SK-N-SH (cell line): ENCODE measurements around the gene SLC9A4. TPM values are rescaled to one million over a fixed set of nuclear protein-coding genes. Genes with fewer than 3 reads are reported as not detected.

Experiments used
- CTCF ChIA-PET: fragments of 300-600, 350-600 bp; formaldehyde crosslinking; extraction: SDS; loops from one replicate; lab custom pipeline; 2021; lab: Yijun Ruan, JAX
- POLR2A ChIA-PET: fragments of 350-600 bp; sonication (Branson Sonifier 250); formaldehyde crosslinking; extraction: SDS; loops from one replicate; lab custom pipeline; 2020; ENCODE audit warnings: antibody characterized with exemption, inconsistent platforms; lab: Yijun Ruan, JAX
- DNase-seq: peaks from one replicate; pipeline ENCODE4 v3.0.0; 2012
- H2AFZ ChIP-seq: fragments of 200-600 bp; sonication (generic); 2 replicates; pipeline ENCODE4 v1.8.1; 2016; ENCODE audit warnings: antibody characterized with exemption, mild to moderate bottlenecking, low read depth
- H3F3A ChIP-seq: fragments of 200-600 bp; sonication (generic); replicated peaks from 2 replicates; pipeline ENCODE3; 2016; ENCODE audit warnings: antibody characterized with exemption, mild to moderate bottlenecking; ENCODE audit not compliant: insufficient read depth
- H3K27ac ChIP-seq, 2 experiments: fragments of 200-500 bp in 1 of 2; fragments of 200-600 bp in 1 of 2; sonication (Bioruptor generic) in 1 of 2; sonication (generic), shearing (Covaris generic) in 1 of 2; 2 replicates each; pipeline versions ENCODE4 v1.5.1 to v1.6.1; 2014 to 2016; ENCODE audit warnings: low read depth in 2 of 2, inconsistent platforms in 1 of 2, low read length in 1 of 2, mild to moderate bottlenecking in 1 of 2, mixed read lengths in 1 of 2
- H3K27me3 ChIP-seq: fragments of 200-600 bp; sonication (generic), shearing (Covaris generic); 2 replicates; pipeline ENCODE4 v1.6.1; 2016; ENCODE audit warnings: mixed run types; ENCODE audit not compliant: insufficient read depth
- H3K36me3 ChIP-seq, 2 experiments: fragments of 200-500 bp in 1 of 2; fragments of 200-600 bp in 1 of 2; sonication (Bioruptor generic) in 1 of 2; sonication (generic) in 1 of 2; replicated peaks in 1 of 2; 2 replicates each; pipeline versions ENCODE3 to v1.5.1; 2014 to 2016; ENCODE audit warnings: low read length in 1 of 2, mild to moderate bottlenecking in 1 of 2; ENCODE audit not compliant: insufficient read depth in 2 of 2, control insufficient read depth in 1 of 2
- H3K4me1 ChIP-seq, 2 experiments: fragments of 200-500 bp in 1 of 2; fragments of 200-600 bp in 1 of 2; sonication (Bioruptor generic) in 1 of 2; sonication (generic), shearing (Covaris generic) in 1 of 2; 2 replicates each; pipeline versions ENCODE4 v1.5.1 to v1.6.1; 2014 to 2016; ENCODE audit warnings: low read depth in 1 of 2, low read length in 1 of 2, mixed run types in 1 of 2; ENCODE audit not compliant: insufficient read depth in 2 of 2, control insufficient read depth in 1 of 2
- H3K4me2 ChIP-seq: fragments of 200-600 bp; sonication (generic), shearing (Covaris generic); 2 replicates; pipeline ENCODE4 v1.6.1; 2017; ENCODE audit warnings: mixed run types
- H3K4me3 ChIP-seq, 2 experiments: fragments of 200-500 bp in 1 of 2; fragments of 200-600 bp in 1 of 2; sonication (Bioruptor generic) in 1 of 2; sonication (generic), shearing (Covaris generic) in 1 of 2; 2 replicates each; pipeline versions ENCODE4 v1.5.1 to v1.8.1; 2014 to 2016; ENCODE audit warnings: low read depth in 2 of 2, inconsistent platforms in 1 of 2, low read length in 1 of 2, mild to moderate bottlenecking in 1 of 2, mixed read lengths in 1 of 2, moderate library complexity in 1 of 2
- H3K79me2 ChIP-seq: fragments of 200-600 bp; sonication (generic); 2 replicates; pipeline ENCODE4 v1.8.1; 2017; ENCODE audit warnings: mild to moderate bottlenecking; ENCODE audit not compliant: insufficient read depth
- H3K9ac ChIP-seq: fragments of 200-600 bp; sonication (generic); 2 replicates; pipeline ENCODE4 v1.6.1; 2017; ENCODE audit warnings: mixed run types
- H3K9me2 ChIP-seq: fragments of 200-600 bp; sonication (generic); 2 replicates; pipeline ENCODE4 v1.6.1; 2017; ENCODE audit warnings: mixed run types
- H3K9me3 ChIP-seq: fragments of 200-600 bp; sonication (generic); 2 replicates; pipeline ENCODE4 v1.6.1; 2017; ENCODE audit warnings: mixed run types, mild to moderate bottlenecking, moderate library complexity
- H4K20me1 ChIP-seq: fragments of 200-600 bp; sonication (generic); 2 replicates; pipeline ENCODE4 v1.6.1; 2017; ENCODE audit warnings: mild to moderate bottlenecking, mixed run types; ENCODE audit not compliant: insufficient read depth
- CHD2 ChIP-seq: fragments of 150-350 bp; IDR thresholded peaks from 2 replicates; pipeline ENCODE4 v1.6.1; 2018; ENCODE audit warnings: low read length; ENCODE audit not compliant: partially characterized antibody
- CTCF ChIP-seq: fragments of 200-600 bp; sonication (generic); IDR thresholded peaks from 2 replicates; pipeline ENCODE4 v1.6.1; 2017; ENCODE audit warnings: antibody characterized with exemption, mild to moderate bottlenecking, moderate library complexity
- ELF1 ChIP-seq: IDR thresholded peaks from 2 replicates; pipeline ENCODE4 v1.4.0; 2012
- EZH2phosphoT487 ChIP-seq: fragments of 200-600 bp; sonication (generic); IDR thresholded peaks from 2 replicates; pipeline ENCODE4 v1.6.1; 2017; ENCODE audit warnings: low read depth, mixed run types, mild to moderate bottlenecking, antibody characterized with exemption, moderate library complexity, borderline replicate concordance
- FOSL2 ChIP-seq: IDR thresholded peaks from 2 replicates; pipeline ENCODE4 v1.4.0; 2012; ENCODE audit warnings: low read depth, mild to moderate bottlenecking, moderate library complexity, borderline replicate concordance
- FOXJ3 ChIP-seq: sonication (generic); formaldehyde crosslinking; IDR thresholded peaks from 2 replicates; pipeline ENCODE4 v1.5.1; 2020; ENCODE audit warnings: mild to moderate bottlenecking, missing genetic modification reagents
- FOXM1 ChIP-seq: IDR thresholded peaks from 2 replicates; pipeline ENCODE4 v1.4.0; 2012; ENCODE audit warnings: low read depth, mild to moderate bottlenecking
- GABPA ChIP-seq: IDR thresholded peaks from 2 replicates; pipeline ENCODE4 v1.4.0; 2012; ENCODE audit warnings: low read depth, mild to moderate bottlenecking
- GATA2 ChIP-seq: sonication (generic); formaldehyde crosslinking; IDR thresholded peaks from 2 replicates; pipeline ENCODE4 v1.5.0; 2020; ENCODE audit warnings: mild to moderate bottlenecking, missing genetic modification reagents
- MAX ChIP-seq: IDR thresholded peaks from 2 replicates; pipeline ENCODE4 v1.4.0; 2012; ENCODE audit warnings: low read depth
- MXI1 ChIP-seq: IDR thresholded peaks from 2 replicates; pipeline ENCODE4 v1.6.1; 2012; ENCODE audit warnings: mild to moderate bottlenecking, low read depth, low read length, improper control_type of control experiment
- RAD21 ChIP-seq: IDR thresholded peaks from 2 replicates; pipeline ENCODE4 v1.6.1; 2012; ENCODE audit warnings: mild to moderate bottlenecking, low read length
- RCOR1 ChIP-seq: fragments of 150-350 bp; IDR thresholded peaks from 2 replicates; pipeline ENCODE4 v1.6.1; 2017; ENCODE audit warnings: antibody characterized with exemption, low read length
- REST ChIP-seq: IDR thresholded peaks from 2 replicates; pipeline ENCODE4 v1.6.1; 2012; ENCODE audit warnings: mild to moderate bottlenecking, low read depth, low read length, moderate library complexity
- RXRA ChIP-seq: IDR thresholded peaks from 2 replicates; pipeline ENCODE4 v1.4.0; 2012; ENCODE audit warnings: low read depth, mild to moderate bottlenecking, borderline replicate concordance
- SMC3 ChIP-seq: IDR thresholded peaks from 2 replicates; pipeline ENCODE4 v1.6.1; 2012; ENCODE audit warnings: low read depth, low read length, improper control_type of control experiment
- TAF1 ChIP-seq: IDR thresholded peaks from 2 replicates; pipeline ENCODE4 v1.6.1; 2012; ENCODE audit warnings: low read depth, mild to moderate bottlenecking, low read length, moderate library complexity, borderline replicate concordance
- USF2 ChIP-seq: fragments of 150-350 bp; IDR thresholded peaks from 2 replicates; pipeline ENCODE4 v1.6.1; 2017; ENCODE audit warnings: antibody characterized with exemption, low read length, low read depth, borderline replicate concordance
- YY1 ChIP-seq: IDR thresholded peaks from 2 replicates; pipeline ENCODE4 v1.4.0; 2012; ENCODE audit warnings: low read depth, mild to moderate bottlenecking
- ZBTB33 ChIP-seq: IDR thresholded peaks from 2 replicates; pipeline ENCODE4 v1.4.0; 2012; ENCODE audit warnings: low read depth, borderline replicate concordance
- WGBS: methylation state at CpG from one replicate; pipeline ENCODE4 v1.1.6; 2017; ENCODE audit warnings: low lambda C conversion rate; 5-methylcytosine and 5-hydroxymethylcytosine counted together
- polyA plus RNA-seq, 3 experiments: library from polyadenylated mRNA; depleted of rRNA; stranded (reverse); fragments of >200 nt; gene quantifications; 2 replicates each; pipeline ENCODE4 v1.2.3, GENCODE V29; 2012

SLC9A4 gene
- polyA plus RNA-seq, 1 of the 3 experiments (the other 2 are of a cell fraction): 0.07 TPM

- POLR2A ChIA-PET: no interaction called here
- Histone ChIP-seq H3K36me3 (no peaks in the 10 kb centered on the region), H3K4me3 (no peak overlapping the region), H3K9me3 (no peaks in the 10 kb centered on the region; the same call in 1 of the 2 replicates), H3K9me2 (no peaks in the 10 kb centered on the region)
- TF ChIP-seq FOSL2 (no peak), GABPA (no peak), RAD21 (no peak), CTCF (no peak), YY1 (no peak), FOXJ3 (CRISPR knock-in tag) (no peak)
- TF ChIP-seq, all 33 proteins: peak for 0
- no peaks in the 10 kb centered on the region for H4K20me1 ChIP-seq
- no peak for DNase-seq
- H3K27me3 ChIP-seq: no peaks in the 10 kb centered on the region
- H3K4me2 ChIP-seq: no peak overlapping the region
- no peaks in the 10 kb centered on the region for H3K4me1 ChIP-seq
- no peaks in the 10 kb centered on the region for H3F3A ChIP-seq
- no peak overlapping the region for H2AFZ ChIP-seq
- no peak overlapping the region for H3K9ac ChIP-seq
- CTCF ChIA-PET: no interaction called here
- no peaks in the 10 kb centered on the region for H3K79me2 ChIP-seq
- H3K27ac ChIP-seq: no peak overlapping the region
- 4% methylated on average over 1 of the region's 1 CpG for WGBS
These were observed 80.6 kb downstream of the SLC9A4 start for GRCh38 chr2:102553601-102554000.

GRCh38 chr2:102558463-102558862 is 85.4 kb downstream of the SLC9A4 start:
- Histone ChIP-seq H3K4me2 (0 out of 2 replicates have a peak overlapping the region, but pooled peaks have one; percentile 34), H3K27ac (no peak overlapping the region), H4K20me1 (no peaks in the 10 kb centered on the region), H3K9me2 (no peaks in the 10 kb centered on the region), H3K4me1 (no peaks in the 10 kb centered on the region), H3F3A (no peaks in the 10 kb centered on the region), H3K9me3 (no peaks in the 10 kb centered on the region), H3K36me3 (no peaks in the 10 kb centered on the region), H3K9ac (no peak overlapping the region), H3K4me3 (no peak overlapping the region), H3K79me2 (no peaks in the 10 kb centered on the region), H2AFZ (no peak overlapping the region), H3K27me3 (no peaks in the 10 kb centered on the region)
- TF ChIP-seq ELF1 (no peak), REST (no peak), RXRA (no peak), CHD2 (no peak), USF2 (no peak), MXI1 (no peak), YY1 (no peak), EZH2phosphoT487 (no peak), SMC3 (no peak), ZBTB33 (no peak), RCOR1 (no peak), MAX (no peak), FOXM1 (no peak), GATA2 (CRISPR knock-in tag) (no peak), TAF1 (no peak), FOSL2 (no peak)
- ChIA-PET POLR2A (no interaction called here), CTCF (no interaction called here)
- WGBS: 20% methylated on average over 1 of the region's 1 CpG
- DNase-seq: no peak
